ENCODE data around the gene AGAP1. TPM values are rescaled to one million over a fixed set of nuclear protein-coding genes. Genes with fewer than 3 reads are reported as not detected.

Gene AGAP1
- total RNA-seq, 1 donor from 2014 or later: 43.9 TPM

GRCh38 chr2:235521844-235522243 is 28.0 kb downstream of the AGAP1 start:
- Mint-ChIP-seq H3K27me3 (ENCODE audit: unreplicated experiment) (no peaks in the 10 kb centered on the region), H3K9me3 (ENCODE audit: unreplicated experiment) (no peaks in the 10 kb centered on the region), H3K27ac (ENCODE audit: unreplicated experiment) (no peak overlapping the region), H3K36me3 (ENCODE audit: low read depth, unreplicated experiment) (no peaks in the 10 kb centered on the region), H3K4me3 (ENCODE audit: unreplicated experiment) (no peak overlapping the region), H3K4me1 (ENCODE audit: unreplicated experiment) (peaks cover 19% of the 10 kb centered on the region)
- DNase-seq (ENCODE audit: low spot score): no peak
- TF ChIP-seq, protein P1, sequence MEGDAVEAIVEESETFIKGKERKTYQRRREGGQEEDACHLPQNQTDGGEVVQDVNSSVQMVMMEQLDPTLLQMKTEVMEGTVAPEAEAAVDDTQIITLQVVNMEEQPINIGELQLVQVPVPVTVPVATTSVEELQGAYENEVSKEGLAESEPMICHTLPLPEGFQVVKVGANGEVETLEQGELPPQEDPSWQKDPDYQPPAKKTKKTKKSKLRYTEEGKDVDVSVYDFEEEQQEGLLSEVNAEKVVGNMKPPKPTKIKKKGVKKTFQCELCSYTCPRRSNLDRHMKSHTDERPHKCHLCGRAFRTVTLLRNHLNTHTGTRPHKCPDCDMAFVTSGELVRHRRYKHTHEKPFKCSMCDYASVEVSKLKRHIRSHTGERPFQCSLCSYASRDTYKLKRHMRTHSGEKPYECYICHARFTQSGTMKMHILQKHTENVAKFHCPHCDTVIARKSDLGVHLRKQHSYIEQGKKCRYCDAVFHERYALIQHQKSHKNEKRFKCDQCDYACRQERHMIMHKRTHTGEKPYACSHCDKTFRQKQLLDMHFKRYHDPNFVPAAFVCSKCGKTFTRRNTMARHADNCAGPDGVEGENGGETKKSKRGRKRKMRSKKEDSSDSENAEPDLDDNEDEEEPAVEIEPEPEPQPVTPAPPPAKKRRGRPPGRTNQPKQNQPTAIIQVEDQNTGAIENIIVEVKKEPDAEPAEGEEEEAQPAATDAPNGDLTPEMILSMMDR (IDR thresholded peaks at IDR 0.05; ENCODE audit: unreplicated experiment): no peak

DNA sequence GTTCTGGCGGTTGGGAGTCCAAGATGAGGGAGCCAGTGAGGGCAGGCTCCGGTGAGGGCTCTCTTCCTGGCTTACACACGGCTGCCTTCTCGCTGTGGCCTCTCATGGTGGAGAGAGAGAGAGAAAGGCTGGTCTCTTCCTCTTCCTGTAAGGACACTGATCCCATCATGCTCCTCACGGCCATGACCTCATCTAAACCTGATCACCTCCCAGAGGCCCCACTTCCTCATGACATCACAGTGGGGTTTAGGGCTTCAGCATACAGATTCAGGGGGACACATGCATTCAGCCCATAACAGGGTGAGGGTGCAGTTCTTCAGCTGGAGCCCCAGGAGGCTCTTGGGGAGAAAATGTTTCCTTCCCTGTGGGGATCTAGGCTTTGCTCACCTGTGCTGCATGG is 29.2 kb downstream of the AGAP1 start:
- DNase-seq (ENCODE audit: low spot score): no peak
- Mint-ChIP-seq H3K4me1 (ENCODE audit: unreplicated experiment) (peaks cover 15% of the 10 kb centered on the region), H3K27ac (ENCODE audit: unreplicated experiment) (no peak overlapping the region), H3K27me3 (ENCODE audit: unreplicated experiment) (no peaks in the 10 kb centered on the region), H3K4me3 (ENCODE audit: unreplicated experiment) (no peak overlapping the region), H3K36me3 (ENCODE audit: low read depth, unreplicated experiment) (no peaks in the 10 kb centered on the region), H3K9me3 (ENCODE audit: unreplicated experiment) (no peaks in the 10 kb centered on the region)
- TF ChIP-seq, protein P1 (IDR thresholded peaks at IDR 0.05; ENCODE audit: unreplicated experiment): no peak

- H3K4me3 Mint-ChIP-seq (ENCODE audit: unreplicated experiment): no peak overlapping the region
- TF ChIP-seq, protein P1 (IDR thresholded peaks at IDR 0.05; ENCODE audit: unreplicated experiment): no peak
- DNase-seq (ENCODE audit: low spot score): no peak
- H3K27me3 Mint-ChIP-seq (ENCODE audit: unreplicated experiment): no peaks in the 10 kb centered on the region
- H3K36me3 Mint-ChIP-seq (ENCODE audit: low read depth, unreplicated experiment): no peaks in the 10 kb centered on the region
- H3K4me1 Mint-ChIP-seq (ENCODE audit: unreplicated experiment): peaks cover 11% of the 10 kb centered on the region
- no peak overlapping the region for H3K27ac Mint-ChIP-seq (ENCODE audit: unreplicated experiment)
- H3K9me3 Mint-ChIP-seq (ENCODE audit: unreplicated experiment): no peaks in the 10 kb centered on the region
Measured at GRCh38 chr2:235523486-235524150, 29.8 kb downstream of the AGAP1 start.

- no peak overlapping the region for H3K27ac Mint-ChIP-seq (ENCODE audit: unreplicated experiment)
- H3K36me3 Mint-ChIP-seq (ENCODE audit: low read depth, unreplicated experiment): no peaks in the 10 kb centered on the region
- TF ChIP-seq, protein P1 (IDR thresholded peaks at IDR 0.05; ENCODE audit: unreplicated experiment): no peak
- no peak for DNase-seq (ENCODE audit: low spot score)
- H3K4me1 Mint-ChIP-seq (ENCODE audit: unreplicated experiment): peaks cover 4% of the 10 kb centered on the region
- no peaks in the 10 kb centered on the region for H3K27me3 Mint-ChIP-seq (ENCODE audit: unreplicated experiment)
- H3K4me3 Mint-ChIP-seq (ENCODE audit: unreplicated experiment): no peak overlapping the region
- no peaks in the 10 kb centered on the region for H3K9me3 Mint-ChIP-seq (ENCODE audit: unreplicated experiment)
Measured at GRCh38 chr2:235526166-235526565, 32.3 kb downstream of the AGAP1 start.

DNA sequence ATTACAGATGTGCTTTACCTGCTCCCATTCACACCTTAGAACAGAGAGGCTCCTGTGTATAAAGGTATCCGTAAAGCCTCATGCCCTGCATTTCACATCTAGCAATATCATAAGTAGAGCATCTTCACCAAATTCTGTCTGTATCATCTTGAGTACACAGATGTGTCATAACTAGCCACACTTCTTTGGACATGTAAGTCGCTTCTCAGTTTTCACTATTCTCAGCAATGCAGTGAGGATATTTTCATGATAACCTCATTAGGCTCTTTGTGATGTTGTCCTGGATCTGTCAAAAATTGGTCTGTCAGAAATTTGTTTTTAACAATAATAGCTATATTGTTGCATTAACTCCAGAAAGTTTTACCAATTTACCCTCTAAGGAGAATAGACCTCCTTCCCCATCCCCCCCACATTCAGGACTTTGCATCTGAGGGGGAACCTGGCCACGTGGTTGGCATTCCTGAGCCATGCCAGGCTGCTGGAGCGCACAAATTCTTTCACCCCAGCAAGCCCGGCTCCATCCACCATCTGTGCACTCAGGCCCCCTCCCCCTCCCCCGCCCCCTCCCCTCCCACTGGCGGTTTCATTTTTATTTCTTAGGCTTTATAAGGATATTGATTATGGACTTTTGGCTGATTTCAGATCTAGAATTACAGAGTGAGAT is 34.1 kb downstream of the AGAP1 start:
- TF ChIP-seq, protein P1 (IDR thresholded peaks at IDR 0.05; ENCODE audit: unreplicated experiment): no peak
- H3K9me3 Mint-ChIP-seq (ENCODE audit: unreplicated experiment): no peaks in the 10 kb centered on the region
- no peaks in the 10 kb centered on the region for H3K36me3 Mint-ChIP-seq (ENCODE audit: low read depth, unreplicated experiment)
- H3K27me3 Mint-ChIP-seq (ENCODE audit: unreplicated experiment): no peaks in the 10 kb centered on the region
- no peak overlapping the region for H3K27ac Mint-ChIP-seq (ENCODE audit: unreplicated experiment)
- DNase-seq (ENCODE audit: low spot score): no peak
- no peak overlapping the region for H3K4me3 Mint-ChIP-seq (ENCODE audit: unreplicated experiment)
- H3K4me1 Mint-ChIP-seq (ENCODE audit: unreplicated experiment): no peaks in the 10 kb centered on the region
